HUES6 (cell line): Measurements from ENCODE around the gene OGFR.

Experiments used
- H3K27ac ChIP-seq: 2 replicates; pipeline ENCODE4 v1.7.0; 2013; ENCODE audit warnings: low read depth, mild to moderate bottlenecking, low read length, inconsistent platforms
- H3K27me3 ChIP-seq: 2 replicates; pipeline ENCODE4 v1.6.1; 2013; ENCODE audit warnings: low read length; ENCODE audit not compliant: control insufficient read depth, insufficient read depth
- H3K36me3 ChIP-seq: 2 replicates; pipeline ENCODE4 v1.6.1; 2013; ENCODE audit warnings: low read length; ENCODE audit not compliant: control insufficient read depth, insufficient read depth
- H3K4me1 ChIP-seq: 2 replicates; pipeline ENCODE4 v1.6.1; 2013; ENCODE audit warnings: low read length; ENCODE audit not compliant: control insufficient read depth, insufficient read depth
- H3K4me3 ChIP-seq: 2 replicates; pipeline ENCODE4 v1.5.1; 2013; ENCODE audit warnings: low read depth, low read length
- H3K9ac ChIP-seq: one replicate; pipeline ENCODE4 v1.6.1; 2013; ENCODE audit warnings: mild to moderate bottlenecking, low read length
- H3K9me3 ChIP-seq: 2 replicates; pipeline ENCODE4 v1.6.1; 2013; ENCODE audit warnings: low read depth, low read length; ENCODE audit not compliant: control insufficient read depth, insufficient read depth

The OGFR gene

DNA sequence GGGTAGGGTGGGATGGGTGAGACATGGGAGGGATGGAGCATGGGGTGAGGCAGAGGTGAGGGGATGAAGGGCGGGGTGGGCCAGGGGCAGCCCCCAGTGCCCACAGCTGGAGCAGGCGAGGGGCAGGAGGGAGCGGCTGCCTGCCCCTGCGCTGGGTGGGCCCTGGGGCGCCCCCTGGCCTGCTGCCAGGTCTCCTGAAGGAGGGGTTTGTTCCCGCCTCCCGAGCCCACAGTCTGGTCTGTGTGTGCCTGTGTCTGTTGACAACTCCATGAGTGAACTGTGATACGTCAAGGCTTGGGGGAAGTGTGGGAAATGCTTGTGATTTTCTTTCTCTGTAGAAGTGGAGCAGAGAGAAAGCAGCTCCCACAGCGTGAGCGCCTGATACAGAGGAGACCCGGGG is 19.2 kb upstream of the OGFR start:
- H3K9ac ChIP-seq, result no peak overlapping the region
- peaks cover 3% of the 10 kb centered on the region; the same call in 1 of the 2 replicates for H3K4me1 ChIP-seq
- H3K27me3 ChIP-seq, result peaks cover 4% of the 10 kb centered on the region; the same call in 1 of the 2 replicates
- no peaks in the 10 kb centered on the region for H3K36me3 ChIP-seq
- H3K9me3 ChIP-seq, result no peaks in the 10 kb centered on the region
- no peak overlapping the region for H3K27ac ChIP-seq
- no peak overlapping the region for H3K4me3 ChIP-seq

DNA sequence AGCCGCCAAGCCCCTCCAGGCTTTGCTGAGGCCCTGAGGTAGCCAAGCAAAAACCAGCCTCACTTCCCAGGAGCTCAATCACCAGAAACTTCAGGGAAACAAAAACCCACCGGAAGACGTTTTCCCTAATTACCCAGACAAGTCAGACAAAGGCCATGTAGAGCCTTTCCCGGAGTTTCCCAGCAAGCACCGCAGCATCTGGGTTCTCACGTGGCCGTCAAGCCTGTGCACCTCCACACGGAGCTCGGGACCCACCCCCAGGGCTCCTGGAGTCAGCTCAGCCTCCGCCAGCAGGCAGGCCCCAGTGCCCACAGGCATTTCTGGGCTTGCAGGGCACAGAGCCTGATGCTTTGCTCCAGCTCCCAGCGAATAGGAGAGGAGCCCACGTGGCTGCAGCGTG is 18.5 kb upstream of the OGFR start:
- Histone ChIP-seq H3K9me3 (no peaks in the 10 kb centered on the region), H3K4me1 (peaks cover 3% of the 10 kb centered on the region; the same call in 1 of the 2 replicates), H3K9ac (no peak overlapping the region), H3K27ac (no peak overlapping the region), H3K27me3 (peaks cover 4% of the 10 kb centered on the region; the same call in 1 of the 2 replicates), H3K4me3 (no peak overlapping the region), H3K36me3 (no peaks in the 10 kb centered on the region)

DNA sequence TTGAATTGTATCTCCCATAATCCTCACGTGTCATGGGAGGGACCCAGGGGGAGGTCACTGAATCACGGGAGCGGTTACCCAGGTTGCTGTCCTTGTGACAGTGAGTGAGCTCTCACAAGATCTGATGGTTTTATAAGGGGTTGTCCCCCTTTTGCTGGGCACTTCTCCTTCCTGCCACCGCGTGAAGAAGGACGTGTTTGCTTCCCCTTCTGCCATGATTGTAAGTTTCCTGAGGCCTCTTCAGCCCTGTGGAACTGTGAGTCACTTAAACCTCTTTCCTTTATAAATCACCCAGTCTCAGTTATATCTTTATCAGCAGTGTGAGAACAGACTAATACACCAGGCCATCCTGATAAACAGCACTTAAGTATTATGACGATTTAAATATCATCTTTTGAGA is 17.3 kb upstream of the OGFR start:
- Histone ChIP-seq H3K9me3 (no peaks in the 10 kb centered on the region), H3K9ac (no peak overlapping the region), H3K27me3 (peaks cover 4% of the 10 kb centered on the region; the same call in 1 of the 2 replicates), H3K36me3 (no peaks in the 10 kb centered on the region), H3K4me3 (no peak overlapping the region), H3K27ac (no peak overlapping the region), H3K4me1 (peaks cover 3% of the 10 kb centered on the region; the same call in 1 of the 2 replicates)

DNA sequence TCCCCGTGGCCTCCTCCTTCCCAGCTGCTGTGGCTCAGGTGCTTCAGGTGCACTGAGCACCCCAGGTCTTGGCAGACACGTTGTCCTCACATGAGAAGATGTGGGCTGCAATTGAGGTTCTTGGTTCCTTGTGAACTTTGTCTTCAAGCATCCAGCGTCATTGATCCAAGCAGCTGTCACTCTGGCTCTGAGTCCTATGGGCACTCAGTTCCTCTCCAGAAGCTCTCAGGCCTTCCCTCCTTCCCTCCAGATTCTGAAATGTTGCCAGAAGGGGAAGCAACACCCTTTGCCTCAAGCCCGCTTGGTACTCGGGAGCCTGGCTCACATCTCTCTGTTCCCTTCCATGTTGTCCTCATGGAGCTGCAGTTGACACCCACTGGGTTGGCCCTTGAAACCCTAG is 16.8 kb upstream of the OGFR start:
- Histone ChIP-seq H3K4me1 (no peaks in the 10 kb centered on the region; the same call in 1 of the 2 replicates), H3K27ac (no peak overlapping the region), H3K4me3 (no peak overlapping the region), H3K36me3 (no peaks in the 10 kb centered on the region), H3K9ac (no peak overlapping the region), H3K27me3 (peaks cover 4% of the 10 kb centered on the region; the same call in 1 of the 2 replicates), H3K9me3 (no peaks in the 10 kb centered on the region)

DNA sequence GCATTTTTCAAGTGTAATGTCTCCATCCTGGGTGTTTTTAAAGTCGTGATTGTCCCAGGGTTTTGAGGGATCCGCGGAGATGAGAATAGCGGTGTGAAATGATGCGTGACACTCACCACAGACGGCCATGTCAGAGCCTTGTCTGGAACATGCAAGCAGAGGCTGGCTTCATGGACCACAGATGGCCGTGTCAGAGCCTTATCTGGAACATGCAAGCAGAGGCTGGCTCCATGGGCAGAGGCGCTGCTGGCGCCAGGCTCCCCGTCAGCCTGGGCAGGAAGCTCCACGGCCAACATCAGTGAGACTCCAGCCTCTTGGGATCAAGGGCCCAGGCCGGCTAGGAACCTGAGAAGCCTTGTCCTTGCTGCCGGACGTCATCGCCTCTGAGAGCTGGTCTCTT is 16.0 kb upstream of the OGFR start:
- Histone ChIP-seq H3K4me3 (no peak overlapping the region), H3K4me1 (peaks cover under 1% of the 10 kb centered on the region), H3K27me3 (peaks cover 4% of the 10 kb centered on the region; the same call in 1 of the 2 replicates), H3K9ac (no peak overlapping the region), H3K27ac (no peak overlapping the region), H3K9me3 (no peaks in the 10 kb centered on the region), H3K36me3 (no peaks in the 10 kb centered on the region)

DNA sequence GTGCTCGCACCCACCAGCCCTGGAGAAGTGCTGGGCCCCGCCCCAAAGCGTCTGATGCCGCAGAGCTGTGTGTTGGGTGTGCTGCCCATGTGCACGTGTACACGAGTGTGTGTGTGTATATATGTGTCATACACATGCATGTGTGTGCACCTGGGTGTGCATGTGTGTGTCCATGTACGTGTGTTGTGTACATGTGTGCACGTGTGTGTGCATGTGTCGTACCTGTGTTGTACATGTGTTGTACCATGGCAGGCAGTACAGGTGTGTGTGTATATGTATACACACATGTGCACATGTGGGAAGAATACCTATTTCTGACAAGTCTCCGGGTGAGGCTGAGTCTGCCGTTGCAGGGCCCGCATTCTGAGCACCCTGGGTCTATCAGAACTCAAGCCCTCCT is 14.6 kb upstream of the OGFR start:
- Histone ChIP-seq H3K9me3 (no peaks in the 10 kb centered on the region), H3K27me3 (peaks cover 4% of the 10 kb centered on the region; the same call in 1 of the 2 replicates), H3K27ac (no peak overlapping the region)

DNA sequence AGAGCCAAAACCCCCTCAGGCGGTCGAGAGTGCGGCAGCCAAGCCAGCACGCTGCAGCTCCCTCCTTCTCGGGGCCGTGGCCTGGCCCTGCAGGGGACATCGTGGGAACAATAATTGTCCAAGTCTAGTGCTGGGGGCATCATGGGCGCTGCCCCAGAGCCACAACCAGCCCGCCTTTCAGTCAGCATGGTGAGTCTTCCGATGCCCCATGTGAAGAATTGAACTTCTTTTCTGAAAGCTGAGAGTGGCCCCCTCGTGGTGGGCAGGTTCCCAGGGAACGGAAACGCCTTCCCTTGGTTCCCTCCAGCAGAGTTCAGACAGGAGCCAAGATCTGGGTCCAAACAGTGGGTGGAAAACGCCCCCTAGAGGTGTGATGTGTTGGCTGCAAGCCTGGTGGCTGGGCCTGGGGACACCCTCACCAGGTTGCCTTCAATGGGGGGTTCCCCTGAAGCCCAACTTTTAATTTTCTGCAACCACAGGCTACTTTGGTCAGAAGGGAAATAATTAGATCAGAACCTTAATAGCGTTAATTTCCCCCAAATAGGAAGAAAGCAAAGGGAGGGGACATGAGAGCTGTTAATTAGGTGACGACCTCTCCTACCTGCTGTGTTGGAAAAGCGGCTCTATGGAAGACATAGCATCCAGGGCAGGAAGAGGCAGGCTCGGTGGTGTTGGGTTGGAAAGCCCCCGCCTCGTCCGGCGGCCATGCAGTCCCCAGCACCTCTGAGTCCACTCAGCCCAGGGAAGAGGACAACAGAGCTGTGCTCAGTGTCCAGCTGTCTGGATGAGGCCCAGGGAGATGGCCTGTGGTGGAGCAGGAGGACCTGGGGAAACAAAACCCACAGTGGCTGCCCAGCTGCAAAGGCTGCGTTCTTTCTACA is 13.1 kb upstream of the OGFR start:
- no peak overlapping the region for H3K27ac ChIP-seq

More for the DNA sequence above, 14.6 kb upstream of the OGFR start:
- Histone ChIP-seq H3K4me3 (no peak overlapping the region), H3K9ac (no peak overlapping the region), H3K36me3 (no peaks in the 10 kb centered on the region), H3K4me1 (peaks cover 8% of the 10 kb centered on the region)

DNA sequence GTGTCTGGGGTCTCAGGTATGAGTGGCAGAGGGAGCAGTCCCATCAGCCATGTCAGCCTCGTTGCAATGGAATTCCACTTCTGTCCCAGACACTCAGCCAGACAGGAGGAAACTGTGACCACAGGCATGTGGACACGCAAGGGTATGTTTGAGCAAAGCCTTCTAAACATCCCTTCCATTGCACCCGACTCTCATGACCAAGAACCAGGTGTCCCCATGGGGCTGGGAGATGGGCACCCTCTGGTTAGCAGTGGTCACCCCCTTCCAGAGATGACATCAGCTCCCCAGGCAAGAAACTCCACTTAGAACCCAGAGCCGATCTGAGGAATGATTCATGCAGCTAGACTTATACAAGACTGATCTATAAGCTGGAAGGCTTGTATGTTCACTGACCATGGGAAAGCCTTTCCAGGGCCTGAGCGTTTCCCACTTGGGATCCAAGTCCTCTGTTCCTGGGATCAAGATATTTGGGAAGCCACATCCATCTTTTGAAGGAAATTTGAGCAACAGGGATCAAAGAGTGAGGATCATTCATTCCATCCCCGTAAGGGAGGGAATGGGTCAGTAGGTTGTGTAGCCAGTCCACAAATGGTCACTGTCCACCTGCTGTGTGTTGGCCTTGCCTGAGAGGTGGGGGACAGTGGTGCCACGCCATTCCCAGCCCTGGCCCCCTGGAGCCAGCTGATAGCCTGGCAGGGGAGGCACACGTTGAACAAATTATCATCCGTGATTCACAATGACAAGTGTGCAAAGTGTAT is 12.3 kb upstream of the OGFR start:
- H3K36me3 ChIP-seq, result no peaks in the 10 kb centered on the region
- peaks cover 8% of the 10 kb centered on the region for H3K4me1 ChIP-seq
- peaks cover 7% of the 10 kb centered on the region for H3K27me3 ChIP-seq
- no peaks in the 10 kb centered on the region for H3K9me3 ChIP-seq
- no peak overlapping the region for H3K27ac ChIP-seq
- no peak overlapping the region for H3K4me3 ChIP-seq
- H3K9ac ChIP-seq, result no peak overlapping the region

More for the DNA sequence above, 13.1 kb upstream of the OGFR start:
- peaks cover 8% of the 10 kb centered on the region for H3K4me1 ChIP-seq
- no peak overlapping the region for H3K9ac ChIP-seq
- no peaks in the 10 kb centered on the region for H3K36me3 ChIP-seq
- peak overlapping the region; percentile 40 for H3K4me3 ChIP-seq
- H3K27me3 ChIP-seq, result peaks cover 7% of the 10 kb centered on the region
- no peaks in the 10 kb centered on the region for H3K9me3 ChIP-seq

DNA sequence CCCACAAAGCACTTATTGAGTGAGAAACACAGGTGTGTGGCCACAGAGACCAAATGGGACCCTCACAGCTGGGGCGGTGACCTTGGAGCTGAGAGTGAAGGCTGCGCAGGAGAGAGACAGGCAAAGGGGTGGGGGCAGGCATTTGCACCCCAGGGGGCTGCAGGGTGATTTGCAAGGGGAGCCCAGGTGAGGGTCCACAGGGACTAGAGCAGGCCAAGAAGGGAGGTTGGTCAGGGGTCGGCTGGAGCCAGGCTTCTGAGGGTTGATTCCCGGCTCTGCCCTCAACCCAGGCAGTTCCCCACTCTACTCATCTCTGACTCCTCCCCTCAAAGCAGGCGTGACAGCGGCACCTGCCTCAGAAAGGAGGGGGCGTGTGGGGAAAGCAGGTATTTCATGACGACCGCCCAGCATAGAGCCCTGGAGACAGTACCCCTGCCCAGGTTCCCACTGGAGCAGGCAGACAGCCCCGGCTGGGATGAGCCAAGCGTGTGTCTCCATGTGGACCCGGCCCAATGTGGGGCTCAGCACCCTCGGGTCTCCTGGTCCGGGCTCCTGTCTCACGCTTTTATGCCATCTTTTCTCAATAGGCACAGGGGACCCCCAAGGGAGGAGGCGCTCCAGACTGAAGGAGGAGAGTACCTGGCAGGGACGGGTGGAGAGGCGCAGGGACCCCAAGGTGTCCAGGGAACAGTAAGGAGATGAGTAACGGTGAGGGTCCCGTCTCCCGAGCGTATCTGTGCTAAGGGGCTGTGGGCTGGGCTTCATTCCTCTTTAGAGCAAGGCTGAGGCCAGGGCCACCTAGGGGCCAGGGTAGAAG is 11.5 kb upstream of the OGFR start:
- Histone ChIP-seq H3K27me3 (peaks cover 7% of the 10 kb centered on the region), H3K4me1 (peaks cover 8% of the 10 kb centered on the region), H3K9ac (no peak overlapping the region), H3K4me3 (no peak overlapping the region), H3K27ac (no peak overlapping the region), H3K9me3 (no peaks in the 10 kb centered on the region), H3K36me3 (peaks cover 7% of the 10 kb centered on the region)

DNA sequence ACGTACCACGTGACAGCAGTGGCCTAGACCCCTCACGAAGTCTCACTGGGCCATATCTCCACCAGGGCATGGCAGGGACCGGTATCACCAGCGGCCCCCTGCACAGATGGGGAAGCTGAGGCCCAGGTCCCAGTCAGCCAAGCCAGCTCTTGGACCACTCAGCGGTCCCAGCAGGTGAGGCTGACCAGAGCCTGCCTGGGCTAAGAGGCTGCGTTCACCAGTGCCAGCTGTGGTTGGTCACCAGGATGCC is 11.0 kb upstream of the OGFR start:
- peak overlapping the region; percentile 44 for H3K4me3 ChIP-seq
- no peak overlapping the region for H3K9ac ChIP-seq
- H3K4me1 ChIP-seq, result peaks cover 8% of the 10 kb centered on the region
- peaks cover 12% of the 10 kb centered on the region for H3K36me3 ChIP-seq
- H3K9me3 ChIP-seq, result no peaks in the 10 kb centered on the region
- H3K27me3 ChIP-seq, result peaks cover 7% of the 10 kb centered on the region
- H3K27ac ChIP-seq, result no peak overlapping the region
